HepG2 (cell line): ENCODE measurements around the gene CENPC. TPM values are rescaled to one million over a fixed set of nuclear protein-coding genes. Genes with fewer than 3 reads are reported as not detected.

ENCODE experiments used
- ATAC-seq: fragments of 200-7000 bp; cut with Tn5 transposase; 3 replicates; pipeline ENCODE4 v1.9.1; 2020; ENCODE audit warnings: mild to moderate bottlenecking, moderate library complexity
- BruUV-seq: library from RNA; stranded (reverse); fragments of 400-500 nt; replicated peaks from 2 replicates; lab custom pipeline; 2021; lab: Mats Ljungman, UMichigan
- CTCF ChIA-PET: fragments of 300-600 bp; formaldehyde crosslinking; extraction: SDS; loops from one replicate; lab custom pipeline; 2021; ENCODE audit warnings: low total read pairs, inconsistent platforms, low intra/inter-chr PET ratio; lab: Yijun Ruan, JAX
- POLR2A ChIA-PET: fragments of 350-600 bp; sonication (Branson Sonifier 250); formaldehyde crosslinking; loops from one replicate; lab custom pipeline; 2020; ENCODE audit warnings: antibody characterized with exemption, inconsistent platforms; lab: Yijun Ruan, JAX
- DNase-seq: peaks from one replicate; pipeline ENCODE4 v3.0.0-alpha.2; 2015; ENCODE audit warnings: low spot score
- FAIRE-seq: peaks from 3 replicates; lab custom pipeline; 2011; peaks lifted over from hg19 to GRCh38; lab: Jason Lieb, UNC
- H2AFZ ChIP-seq: one replicate; pipeline ENCODE4 v1.6.1; 2011; ENCODE audit warnings: low read length, inconsistent platforms
- H3K27ac ChIP-seq: fragments of 300-600 bp; 3 replicates; pipeline ENCODE4 v1.8.0; 2011; ENCODE audit warnings: mixed run types, mild to moderate bottlenecking, mixed read lengths, low read length, inconsistent platforms; ENCODE audit not compliant: insufficient read depth; ENCODE audit errors: extremely low read length
- H3K27me3 ChIP-seq, 2 experiments: fragments of 200-600 bp in 1 of 2; 2 replicates in 1 of 2; 3 replicates in 1 of 2; pipeline versions ENCODE4 v1.6.0 to v1.8.0; 2011; ENCODE audit warnings: low read length in 2 of 2, mild to moderate bottlenecking in 2 of 2, moderate library complexity in 2 of 2, inconsistent platforms in 1 of 2; ENCODE audit not compliant: insufficient read depth in 2 of 2, control insufficient read depth in 1 of 2
- H3K36me3 ChIP-seq, 2 experiments: fragments of 200-600 bp in 1 of 2; replicated peaks in 1 of 2; 2 replicates in 1 of 2; 3 replicates in 1 of 2; pipeline versions ENCODE4 v1.5.1 to v1.8.0; 2011; ENCODE audit warnings: low read length in 2 of 2, inconsistent platforms in 1 of 2; ENCODE audit not compliant: insufficient read depth in 2 of 2, control insufficient read depth in 1 of 2
- H3K4me1 ChIP-seq: 2 replicates; pipeline ENCODE4 v1.5.1; 2012; ENCODE audit warnings: low read length, inconsistent platforms; ENCODE audit not compliant: insufficient read depth
- H3K4me2 ChIP-seq: 2 replicates; pipeline ENCODE4 v1.6.0; 2011; ENCODE audit warnings: low read depth, low read length, inconsistent platforms
- H3K4me3 ChIP-seq, 3 experiments: fragments of 200-600 bp in 1 of 3; sonication (generic), shearing (Covaris generic) in 1 of 3; replicated peaks in 1 of 3; 2 replicates each; pipeline ENCODE4 v1.5.1; 2011 to 2016; ENCODE audit warnings: low read length in 3 of 3, inconsistent platforms in 2 of 3, low read depth in 2 of 3, mild to moderate bottlenecking in 2 of 3, control low read depth in 1 of 3, mixed read lengths in 1 of 3; ENCODE audit not compliant: insufficient read depth in 1 of 3
- H3K79me2 ChIP-seq: one replicate; pipeline ENCODE4 v1.6.1; 2011; ENCODE audit warnings: low read length, inconsistent platforms; ENCODE audit not compliant: insufficient read depth
- H3K9ac ChIP-seq: 2 replicates; pipeline ENCODE4 v1.6.0; 2011; ENCODE audit warnings: mild to moderate bottlenecking, low read depth, low read length, inconsistent platforms; ENCODE audit not compliant: insufficient read depth
- H3K9me3 ChIP-seq: 2 replicates; pipeline ENCODE4 v1.5.1; 2012; ENCODE audit warnings: mild to moderate bottlenecking, low read length
- H4K20me1 ChIP-seq: 2 replicates; pipeline ENCODE4 v1.6.0; 2011; ENCODE audit warnings: inconsistent platforms, mild to moderate bottlenecking, low read length, moderate library complexity; ENCODE audit not compliant: insufficient read depth
- AHR ChIP-seq: IDR thresholded peaks from 2 replicates; pipeline ENCODE4 v1.6.1; 2018; ENCODE audit warnings: missing genetic modification reagents, missing compliant biosample characterization
- DZIP1 ChIP-seq: sonication (generic); formaldehyde crosslinking; IDR thresholded peaks from 2 replicates; pipeline ENCODE4 v1.5.0; 2020; ENCODE audit warnings: mild to moderate bottlenecking, missing genetic modification reagents
- KAT8 ChIP-seq: IDR thresholded peaks from 2 replicates; pipeline ENCODE4 v1.6.1; 2016; ENCODE audit warnings: missing genetic modification reagents, missing compliant biosample characterization
- MIER2 ChIP-seq: IDR thresholded peaks from 2 replicates; pipeline ENCODE4 v1.6.1; 2016; ENCODE audit warnings: missing biosample characterization, missing genetic modification reagents
- MYC ChIP-seq: sonication (generic); formaldehyde crosslinking; IDR thresholded peaks from 2 replicates; pipeline ENCODE4 v1.9.0; 2021; ENCODE audit warnings: missing genetic modification reagents, borderline replicate concordance
- SP2 ChIP-seq: sonication (generic); formaldehyde crosslinking; IDR thresholded peaks from 2 replicates; pipeline ENCODE4 v1.5.1; 2020; ENCODE audit warnings: mild to moderate bottlenecking, missing genetic modification reagents
- ZNF230 ChIP-seq: sonication (generic); formaldehyde crosslinking; IDR thresholded peaks from 2 replicates; pipeline ENCODE4 v1.4.0; 2020; ENCODE audit warnings: mild to moderate bottlenecking, missing genetic modification reagents
- WGBS: methylation state at CpG from one replicate; pipeline ENCODE4 v1.1.6; 2017; ENCODE audit warnings: low lambda C conversion rate; 5-methylcytosine and 5-hydroxymethylcytosine counted together
- in situ Hi-C: cut with HindIII; loops from 2 replicates; pipeline ENCODE4 v1.10.0; 2017; ENCODE audit warnings: low pct_unique_long_range_greater_than_20kb; ENCODE audit not compliant: extremely low pct_ligation_motif_present
- intact Hi-C: fragments of 100-400 bp; cut with micrococcal nuclease; formaldehyde crosslinking; loops from one replicate; pipeline ENCODE4 v1.10.0; 2022; ENCODE audit not compliant: unreplicated experiment
- polyA plus RNA-seq, 8 experiments: library from polyadenylated mRNA; depleted of rRNA in 3 of 8; stranded (reverse) in 7 of 8; unstranded in 1 of 8; fragments of >200 nt; fragmentation: Illumina TruSeq in 4 of 8; extraction: Trizol in 4 of 8; gene quantifications; 2 replicates each; pipeline versions ENCODE4 v1.2.1 to v1.2.3, GENCODE V29; 2011 to 2016; ENCODE audit warnings: low read depth in 4 of 8, missing spikeins in 1 of 8, mixed read lengths in 1 of 8; ENCODE audit not compliant: insufficient read depth in 1 of 8
- total RNA-seq, 5 experiments: library from RNA; depleted of rRNA; stranded (reverse); fragments of >200 nt; fragmentation: Illumina TruSeq; extraction: Trizol; gene quantifications; 2 replicates each; pipeline ENCODE4 v1.2.3, GENCODE V29; 2016; ENCODE audit warnings: low read depth in 1 of 5
- TF ChIP-seq, protein P1 (sequence below): sonication (generic); formaldehyde crosslinking; IDR thresholded peaks from 2 replicates; pipeline ENCODE4 v1.5.0; 2020; ENCODE audit warnings: mild to moderate bottlenecking, missing genetic modification reagents, borderline replicate concordance
- TF ChIP-seq, protein P2 (sequence below): sonication (generic); formaldehyde crosslinking; IDR thresholded peaks from 2 replicates; pipeline ENCODE4 v1.4.0; 2020; ENCODE audit warnings: mild to moderate bottlenecking, missing genetic modification reagents, borderline replicate concordance

Gene CENPC
- total and polyA plus RNA-seq, 2 of the 13 experiments (the other 11 are each of a cell fraction or from before 2014, with no cell fraction given) = 4.7 to 16.4 TPM

DNA sequence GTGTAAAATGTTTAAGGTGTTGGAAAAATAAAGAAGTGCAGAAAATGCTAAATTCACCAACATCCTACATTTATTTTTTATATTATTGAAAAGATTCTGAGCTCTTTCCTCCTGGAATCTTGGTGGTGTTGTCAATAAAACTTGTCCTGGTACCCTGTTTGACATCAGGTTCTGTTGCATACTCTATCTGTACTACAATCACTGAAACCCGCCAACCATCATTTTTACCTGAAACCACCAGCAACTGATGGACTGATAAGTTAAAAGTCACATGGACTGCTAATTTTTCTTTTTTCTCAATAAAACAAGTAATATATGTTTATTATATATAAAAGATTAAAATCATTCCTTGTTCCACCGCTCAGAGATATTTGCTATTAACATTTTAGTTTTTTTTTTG, 36.6 kb upstream of the CENPC start:
- no peak overlapping the region for H3K4me3 ChIP-seq
- no peak overlapping the region for H2AFZ ChIP-seq
- no peaks in the 10 kb centered on the region for H3K4me1 ChIP-seq
- H3K9me3 ChIP-seq = no peaks in the 10 kb centered on the region
- ChIA-PET POLR2A (no interaction called here), CTCF (no interaction called here)
- FAIRE-seq = no peak
- no peak for ATAC-seq
- H3K27ac ChIP-seq = no peak overlapping the region
- no peak overlapping the region for H3K4me2 ChIP-seq
- intact Hi-C loops (no loop called here), in situ Hi-C loops (no loop called here)
- no peaks in the 10 kb centered on the region for H3K27me3 ChIP-seq
- H3K9ac ChIP-seq = no peak overlapping the region
- no peaks in the 10 kb centered on the region for H3K36me3 ChIP-seq
- no peaks in the 10 kb centered on the region for H4K20me1 ChIP-seq
- WGBS = 46% methylated on average over 2 of the region's 2 CpGs
- DNase-seq = no peak
- BruUV-seq = no TSS peak
- no peaks in the 10 kb centered on the region for H3K79me2 ChIP-seq
- no peak for TF ChIP-seq SP2 (CRISPR knock-in tag)
- no peak for TF ChIP-seq ZNF230 (CRISPR knock-in tag)
- TF ChIP-seq MYC (CRISPR knock-in tag) = no peak
- no peak for TF ChIP-seq KAT8 (CRISPR knock-in tag)
- no peak for TF ChIP-seq MIER2 (CRISPR knock-in tag)
- TF ChIP-seq, protein P1, sequence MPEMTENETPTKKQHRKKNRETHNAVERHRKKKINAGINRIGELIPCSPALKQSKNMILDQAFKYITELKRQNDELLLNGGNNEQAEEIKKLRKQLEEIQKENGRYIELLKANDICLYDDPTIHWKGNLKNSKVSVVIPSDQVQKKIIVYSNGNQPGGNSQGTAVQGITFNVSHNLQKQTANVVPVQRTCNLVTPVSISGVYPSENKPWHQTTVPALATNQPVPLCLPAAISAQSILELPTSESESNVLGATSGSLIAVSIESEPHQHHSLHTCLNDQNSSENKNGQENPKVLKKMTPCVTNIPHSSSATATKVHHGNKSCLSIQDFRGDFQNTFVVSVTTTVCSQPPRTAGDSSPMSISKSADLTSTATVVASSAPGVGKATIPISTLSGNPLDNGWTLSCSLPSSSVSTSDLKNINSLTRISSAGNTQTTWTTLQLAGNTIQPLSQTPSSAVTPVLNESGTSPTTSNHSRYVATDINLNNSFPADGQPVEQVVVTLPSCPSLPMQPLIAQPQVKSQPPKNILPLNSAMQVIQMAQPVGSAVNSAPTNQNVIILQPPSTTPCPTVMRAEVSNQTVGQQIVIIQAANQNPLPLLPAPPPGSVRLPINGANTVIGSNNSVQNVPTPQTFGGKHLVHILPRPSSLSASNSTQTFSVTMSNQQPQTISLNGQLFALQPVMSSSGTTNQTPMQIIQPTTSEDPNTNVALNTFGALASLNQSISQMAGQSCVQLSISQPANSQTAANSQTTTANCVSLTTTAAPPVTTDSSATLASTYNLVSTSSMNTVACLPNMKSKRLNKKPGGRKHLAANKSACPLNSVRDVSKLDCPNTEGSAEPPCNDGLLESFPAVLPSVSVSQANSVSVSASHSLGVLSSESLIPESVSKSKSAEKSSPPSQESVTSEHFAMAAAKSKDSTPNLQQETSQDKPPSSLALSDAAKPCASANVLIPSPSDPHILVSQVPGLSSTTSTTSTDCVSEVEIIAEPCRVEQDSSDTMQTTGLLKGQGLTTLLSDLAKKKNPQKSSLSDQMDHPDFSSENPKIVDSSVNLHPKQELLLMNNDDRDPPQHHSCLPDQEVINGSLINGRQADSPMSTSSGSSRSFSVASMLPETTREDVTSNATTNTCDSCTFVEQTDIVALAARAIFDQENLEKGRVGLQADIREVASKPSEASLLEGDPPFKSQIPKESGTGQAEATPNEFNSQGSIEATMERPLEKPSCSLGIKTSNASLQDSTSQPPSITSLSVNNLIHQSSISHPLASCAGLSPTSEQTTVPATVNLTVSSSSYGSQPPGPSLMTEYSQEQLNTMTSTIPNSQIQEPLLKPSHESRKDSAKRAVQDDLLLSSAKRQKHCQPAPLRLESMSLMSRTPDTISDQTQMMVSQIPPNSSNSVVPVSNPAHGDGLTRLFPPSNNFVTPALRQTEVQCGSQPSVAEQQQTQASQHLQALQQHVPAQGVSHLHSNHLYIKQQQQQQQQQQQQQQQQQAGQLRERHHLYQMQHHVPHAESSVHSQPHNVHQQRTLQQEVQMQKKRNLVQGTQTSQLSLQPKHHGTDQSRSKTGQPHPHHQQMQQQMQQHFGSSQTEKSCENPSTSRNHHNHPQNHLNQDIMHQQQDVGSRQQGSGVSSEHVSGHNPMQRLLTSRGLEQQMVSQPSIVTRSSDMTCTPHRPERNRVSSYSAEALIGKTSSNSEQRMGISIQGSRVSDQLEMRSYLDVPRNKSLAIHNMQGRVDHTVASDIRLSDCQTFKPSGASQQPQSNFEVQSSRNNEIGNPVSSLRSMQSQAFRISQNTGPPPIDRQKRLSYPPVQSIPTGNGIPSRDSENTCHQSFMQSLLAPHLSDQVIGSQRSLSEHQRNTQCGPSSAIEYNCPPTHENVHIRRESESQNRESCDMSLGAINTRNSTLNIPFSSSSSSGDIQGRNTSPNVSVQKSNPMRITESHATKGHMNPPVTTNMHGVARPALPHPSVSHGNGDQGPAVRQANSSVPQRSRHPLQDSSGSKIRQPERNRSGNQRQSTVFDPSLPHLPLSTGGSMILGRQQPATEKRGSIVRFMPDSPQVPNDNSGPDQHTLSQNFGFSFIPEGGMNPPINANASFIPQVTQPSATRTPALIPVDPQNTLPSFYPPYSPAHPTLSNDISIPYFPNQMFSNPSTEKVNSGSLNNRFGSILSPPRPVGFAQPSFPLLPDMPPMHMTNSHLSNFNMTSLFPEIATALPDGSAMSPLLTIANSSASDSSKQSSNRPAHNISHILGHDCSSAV (CRISPR knock-in tag) = no peak
- TF ChIP-seq DZIP1 (CRISPR knock-in tag) = no peak
- TF ChIP-seq AHR (CRISPR knock-in tag) = no peak
- TF ChIP-seq, protein P2, sequence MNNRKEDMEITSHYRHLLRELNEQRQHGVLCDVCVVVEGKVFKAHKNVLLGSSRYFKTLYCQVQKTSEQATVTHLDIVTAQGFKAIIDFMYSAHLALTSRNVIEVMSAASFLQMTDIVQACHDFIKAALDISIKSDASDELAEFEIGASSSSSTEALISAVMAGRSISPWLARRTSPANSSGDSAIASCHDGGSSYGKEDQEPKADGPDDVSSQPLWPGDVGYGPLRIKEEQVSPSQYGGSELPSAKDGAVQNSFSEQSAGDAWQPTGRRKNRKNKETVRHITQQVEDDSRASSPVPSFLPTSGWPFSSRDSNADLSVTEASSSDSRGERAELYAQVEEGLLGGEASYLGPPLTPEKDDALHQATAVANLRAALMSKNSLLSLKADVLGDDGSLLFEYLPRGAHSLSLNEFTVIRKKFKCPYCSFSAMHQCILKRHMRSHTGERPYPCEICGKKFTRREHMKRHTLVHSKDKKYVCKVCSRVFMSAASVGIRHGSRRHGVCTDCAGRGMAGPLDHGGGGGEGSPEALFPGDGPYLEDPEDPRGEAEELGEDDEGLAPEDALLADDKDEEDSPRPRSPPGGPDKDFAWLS (CRISPR knock-in tag) = no peak
